WTC11 (cell line): ENCODE measurements around the gene KIF17.

ENCODE experiments used
- CREB1 ChIP-seq: sonication (generic); formaldehyde crosslinking; IDR thresholded peaks from 2 replicates; pipeline ENCODE4 v1.8.0; 2023; ENCODE audit warnings: mild to moderate bottlenecking, missing genetic modification reagents
- FOXP1 ChIP-seq: sonication (generic); formaldehyde crosslinking; IDR thresholded peaks from 2 replicates; pipeline ENCODE4 v1.8.0; 2022; ENCODE audit warnings: missing genetic modification reagents, mild to moderate bottlenecking, moderate library complexity, borderline replicate concordance
- KAT7 ChIP-seq: sonication (generic); formaldehyde crosslinking; IDR thresholded peaks from 2 replicates; pipeline ENCODE4 v1.8.1; 2023; ENCODE audit warnings: missing genetic modification reagents, mild to moderate bottlenecking, borderline replicate concordance
- NFATC4 ChIP-seq: fragments of 250-450 bp; sonication (Bioruptor Pico); IDR thresholded peaks from 2 replicates; pipeline ENCODE4 v1.9.0; 2021; ENCODE audit warnings: mild to moderate bottlenecking
- SMAD3 ChIP-seq: sonication (generic); formaldehyde crosslinking; IDR thresholded peaks from 2 replicates; pipeline ENCODE4 v1.8.0; 2022; ENCODE audit warnings: missing genetic modification reagents, mild to moderate bottlenecking, borderline replicate concordance
- TEAD1 ChIP-seq: sonication (generic); formaldehyde crosslinking; IDR thresholded peaks from 2 replicates; pipeline ENCODE4 v1.8.0; 2022; ENCODE audit warnings: mild to moderate bottlenecking, missing genetic modification reagents
- TP53 ChIP-seq: sonication (generic); formaldehyde crosslinking; IDR thresholded peaks from 2 replicates; pipeline ENCODE4 v1.8.1; 2023; ENCODE audit warnings: mild to moderate bottlenecking, missing genetic modification reagents
- TF ChIP-seq, protein P1 (sequence below): fragments of 200-600 bp; IDR thresholded peaks from 2 replicates; pipeline ENCODE4 v1.8.0; 2022; ENCODE audit warnings: antibody characterized with exemption
- TF ChIP-seq, protein P2 (sequence below): sonication (generic); formaldehyde crosslinking; IDR thresholded peaks from 2 replicates; pipeline ENCODE4 v1.8.1; 2022; ENCODE audit warnings: low read depth, missing genetic modification reagents, borderline replicate concordance
- TF ChIP-seq, protein P3 (sequence below): sonication (generic); formaldehyde crosslinking; IDR thresholded peaks from 2 replicates; pipeline ENCODE4 v1.8.0; 2022; ENCODE audit warnings: mild to moderate bottlenecking, missing genetic modification reagents
- TF ChIP-seq, protein P4 (sequence below): sonication (generic); formaldehyde crosslinking; IDR thresholded peaks from 2 replicates; pipeline ENCODE4 v1.8.1; 2023; ENCODE audit warnings: mild to moderate bottlenecking, moderate library complexity, missing genetic modification reagents
- TF ChIP-seq, protein P5 (sequence below): sonication (generic); formaldehyde crosslinking; IDR thresholded peaks from 2 replicates; pipeline ENCODE4 v1.8.1; 2023; ENCODE audit warnings: mild to moderate bottlenecking, missing genetic modification reagents

DNA sequence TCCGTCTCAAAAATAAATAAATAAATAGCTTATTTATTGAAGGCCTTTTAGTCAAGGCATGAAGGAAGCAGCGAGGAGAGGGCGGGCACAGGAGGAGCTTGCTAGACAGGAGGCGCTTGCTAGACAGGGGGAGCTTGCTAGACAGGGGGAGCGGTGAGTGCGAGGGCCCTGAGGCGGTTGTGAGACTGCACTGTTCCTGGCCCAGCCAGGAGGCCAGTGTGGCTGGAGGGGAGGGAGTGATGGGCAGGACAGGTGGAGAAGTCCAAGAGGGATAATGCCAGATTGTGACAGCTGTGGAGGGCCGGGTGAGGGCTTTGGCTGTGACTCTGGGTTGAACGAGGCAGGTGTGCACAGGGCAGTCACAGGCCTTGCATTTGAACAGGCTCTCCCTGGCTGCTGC is 18.2 kb downstream of the KIF17 start:
- TF ChIP-seq, protein P1, sequence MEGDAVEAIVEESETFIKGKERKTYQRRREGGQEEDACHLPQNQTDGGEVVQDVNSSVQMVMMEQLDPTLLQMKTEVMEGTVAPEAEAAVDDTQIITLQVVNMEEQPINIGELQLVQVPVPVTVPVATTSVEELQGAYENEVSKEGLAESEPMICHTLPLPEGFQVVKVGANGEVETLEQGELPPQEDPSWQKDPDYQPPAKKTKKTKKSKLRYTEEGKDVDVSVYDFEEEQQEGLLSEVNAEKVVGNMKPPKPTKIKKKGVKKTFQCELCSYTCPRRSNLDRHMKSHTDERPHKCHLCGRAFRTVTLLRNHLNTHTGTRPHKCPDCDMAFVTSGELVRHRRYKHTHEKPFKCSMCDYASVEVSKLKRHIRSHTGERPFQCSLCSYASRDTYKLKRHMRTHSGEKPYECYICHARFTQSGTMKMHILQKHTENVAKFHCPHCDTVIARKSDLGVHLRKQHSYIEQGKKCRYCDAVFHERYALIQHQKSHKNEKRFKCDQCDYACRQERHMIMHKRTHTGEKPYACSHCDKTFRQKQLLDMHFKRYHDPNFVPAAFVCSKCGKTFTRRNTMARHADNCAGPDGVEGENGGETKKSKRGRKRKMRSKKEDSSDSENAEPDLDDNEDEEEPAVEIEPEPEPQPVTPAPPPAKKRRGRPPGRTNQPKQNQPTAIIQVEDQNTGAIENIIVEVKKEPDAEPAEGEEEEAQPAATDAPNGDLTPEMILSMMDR, result no peak
- TF ChIP-seq FOXP1 (CRISPR knock-in tag), result no peak
- TF ChIP-seq KAT7, result no peak
- TF ChIP-seq NFATC4 (CRISPR knock-in tag), result no peak
- TF ChIP-seq, protein P2, sequence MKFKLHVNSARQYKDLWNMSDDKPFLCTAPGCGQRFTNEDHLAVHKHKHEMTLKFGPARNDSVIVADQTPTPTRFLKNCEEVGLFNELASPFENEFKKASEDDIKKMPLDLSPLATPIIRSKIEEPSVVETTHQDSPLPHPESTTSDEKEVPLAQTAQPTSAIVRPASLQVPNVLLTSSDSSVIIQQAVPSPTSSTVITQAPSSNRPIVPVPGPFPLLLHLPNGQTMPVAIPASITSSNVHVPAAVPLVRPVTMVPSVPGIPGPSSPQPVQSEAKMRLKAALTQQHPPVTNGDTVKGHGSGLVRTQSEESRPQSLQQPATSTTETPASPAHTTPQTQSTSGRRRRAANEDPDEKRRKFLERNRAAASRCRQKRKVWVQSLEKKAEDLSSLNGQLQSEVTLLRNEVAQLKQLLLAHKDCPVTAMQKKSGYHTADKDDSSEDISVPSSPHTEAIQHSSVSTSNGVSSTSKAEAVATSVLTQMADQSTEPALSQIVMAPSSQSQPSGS (CRISPR knock-in tag), result no peak
- TF ChIP-seq TP53 (CRISPR knock-in tag), result no peak
- TF ChIP-seq CREB1 (CRISPR knock-in tag), result no peak
- TF ChIP-seq, protein P3, sequence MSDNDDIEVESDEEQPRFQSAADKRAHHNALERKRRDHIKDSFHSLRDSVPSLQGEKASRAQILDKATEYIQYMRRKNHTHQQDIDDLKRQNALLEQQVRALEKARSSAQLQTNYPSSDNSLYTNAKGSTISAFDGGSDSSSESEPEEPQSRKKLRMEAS, result no peak
- TF ChIP-seq, protein P4, sequence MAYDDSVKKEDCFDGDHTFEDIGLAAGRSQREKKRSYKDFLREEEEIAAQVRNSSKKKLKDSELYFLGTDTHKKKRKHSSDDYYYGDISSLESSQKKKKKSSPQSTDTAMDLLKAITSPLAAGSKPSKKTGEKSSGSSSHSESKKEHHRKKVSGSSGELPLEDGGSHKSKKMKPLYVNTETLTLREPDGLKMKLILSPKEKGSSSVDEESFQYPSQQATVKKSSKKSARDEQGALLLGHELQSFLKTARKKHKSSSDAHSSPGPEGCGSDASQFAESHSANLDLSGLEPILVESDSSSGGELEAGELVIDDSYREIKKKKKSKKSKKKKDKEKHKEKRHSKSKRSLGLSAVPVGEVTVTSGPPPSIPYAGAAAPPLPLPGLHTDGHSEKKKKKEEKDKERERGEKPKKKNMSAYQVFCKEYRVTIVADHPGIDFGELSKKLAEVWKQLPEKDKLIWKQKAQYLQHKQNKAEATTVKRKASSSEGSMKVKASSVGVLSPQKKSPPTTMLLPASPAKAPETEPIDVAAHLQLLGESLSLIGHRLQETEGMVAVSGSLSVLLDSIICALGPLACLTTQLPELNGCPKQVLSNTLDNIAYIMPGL (CRISPR knock-in tag), result no peak
- no peak for TF ChIP-seq TEAD1 (CRISPR knock-in tag)
- TF ChIP-seq, protein P5, sequence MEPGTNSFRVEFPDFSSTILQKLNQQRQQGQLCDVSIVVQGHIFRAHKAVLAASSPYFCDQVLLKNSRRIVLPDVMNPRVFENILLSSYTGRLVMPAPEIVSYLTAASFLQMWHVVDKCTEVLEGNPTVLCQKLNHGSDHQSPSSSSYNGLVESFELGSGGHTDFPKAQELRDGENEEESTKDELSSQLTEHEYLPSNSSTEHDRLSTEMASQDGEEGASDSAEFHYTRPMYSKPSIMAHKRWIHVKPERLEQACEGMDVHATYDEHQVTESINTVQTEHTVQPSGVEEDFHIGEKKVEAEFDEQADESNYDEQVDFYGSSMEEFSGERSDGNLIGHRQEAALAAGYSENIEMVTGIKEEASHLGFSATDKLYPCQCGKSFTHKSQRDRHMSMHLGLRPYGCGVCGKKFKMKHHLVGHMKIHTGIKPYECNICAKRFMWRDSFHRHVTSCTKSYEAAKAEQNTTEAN (CRISPR knock-in tag), result no peak
- TF ChIP-seq SMAD3 (CRISPR knock-in tag), result no peak
